ENCODE data around the gene SMIM14.
A peak's percentile ranks its signal among the peaks of the same experiment; 100 is the strongest.
"Not testable (repeated sequence)": the region's sequence is repeated elsewhere in the genome, so short reads cannot be mapped to it uniquely, and the experiment has no call there.

Gene SMIM14

GRCh38 chr4:39638354-39639239, at the start of gene SMIM14:
Gene SMIM14, minus strand, starts transcription at chr4:39638865. Its CDS starts 33,720 bp downstream, at chr4:39605145.
- DNase-seq, result peak; percentile 98

DNA sequence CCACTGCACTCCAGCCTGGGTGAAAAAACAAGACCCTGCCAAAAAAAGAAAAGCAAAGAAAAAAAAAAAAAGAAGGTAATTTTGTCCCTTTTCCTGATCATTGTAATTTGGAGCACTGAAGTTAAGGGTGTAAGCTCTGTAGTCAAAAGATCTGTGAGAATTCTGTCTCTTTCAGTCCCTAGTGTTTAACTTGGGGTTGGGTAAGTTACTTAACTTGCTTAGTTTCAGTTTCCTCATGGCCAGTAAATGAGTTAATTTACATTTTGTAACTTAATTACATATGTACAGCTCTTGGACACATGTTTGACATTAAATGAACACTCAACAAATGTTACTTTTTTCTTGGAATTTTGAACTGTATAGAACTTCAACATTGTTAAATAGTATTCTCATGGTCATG, 48.3 kb upstream of the SMIM14 start:
- no peak for DNase-seq

- no peak for DNase-seq
Measured at GRCh38 chr4:39685990-39686389, 47.3 kb upstream of the SMIM14 start.

- DNase-seq, result no peak
Measured at GRCh38 chr4:39682138-39682537, 43.5 kb upstream of the SMIM14 start.

- not testable (repeated sequence) for DNase-seq
Measured at GRCh38 chr4:39681003-39681402, 42.3 kb upstream of the SMIM14 start.

- not testable (repeated sequence) for DNase-seq
Measured at GRCh38 chr4:39675681-39676080, 37.0 kb upstream of the SMIM14 start.

DNA sequence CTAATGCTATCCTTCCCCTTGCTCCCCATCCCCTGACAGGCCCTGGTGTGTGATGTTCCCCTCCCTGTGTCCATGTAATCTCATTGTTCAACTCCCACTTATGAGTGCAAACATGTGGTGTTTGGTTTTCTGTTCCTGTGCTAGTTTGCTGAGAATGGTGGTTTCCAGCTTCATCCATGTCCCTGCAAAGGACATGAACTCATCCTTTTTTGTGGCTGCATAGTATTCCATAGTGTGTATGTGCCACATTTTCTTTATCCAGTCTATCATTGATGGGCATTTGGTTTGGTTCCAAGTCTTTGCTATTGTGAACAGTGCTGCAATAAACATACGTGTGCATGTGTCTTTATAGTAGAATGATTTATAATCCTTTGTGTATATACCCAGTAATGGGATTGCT, 31.6 kb upstream of the SMIM14 start:
- not testable (repeated sequence) for DNase-seq

- peak; percentile 23 for DNase-seq
Measured at GRCh38 chr4:39668887-39669286, 30.2 kb upstream of the SMIM14 start.

DNA sequence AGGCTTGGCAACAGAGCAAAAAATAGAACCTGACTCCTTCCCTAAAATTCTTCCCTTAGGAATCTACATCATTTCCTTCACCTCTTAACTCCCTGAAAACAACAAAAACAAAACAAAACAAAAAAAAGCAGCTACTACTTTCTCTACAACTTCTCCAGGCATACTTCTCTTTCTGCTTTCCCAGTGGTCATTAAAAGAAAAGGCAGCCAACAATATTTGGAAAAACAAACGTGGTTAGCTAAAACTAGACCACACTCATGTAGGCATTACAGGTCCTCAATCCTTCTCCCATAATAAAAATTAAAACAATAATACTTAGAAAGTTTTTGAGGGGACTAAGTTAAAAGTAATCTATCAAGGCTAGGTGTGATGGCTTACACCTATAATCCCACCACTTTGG, 29.0 kb upstream of the SMIM14 start:
- no peak for DNase-seq

- DNase-seq, result no peak
Measured at GRCh38 chr4:39664828-39665731, 26.4 kb upstream of the SMIM14 start.

- no peak for DNase-seq
Measured at GRCh38 chr4:39662683-39663082, 24.0 kb upstream of the SMIM14 start.

DNA sequence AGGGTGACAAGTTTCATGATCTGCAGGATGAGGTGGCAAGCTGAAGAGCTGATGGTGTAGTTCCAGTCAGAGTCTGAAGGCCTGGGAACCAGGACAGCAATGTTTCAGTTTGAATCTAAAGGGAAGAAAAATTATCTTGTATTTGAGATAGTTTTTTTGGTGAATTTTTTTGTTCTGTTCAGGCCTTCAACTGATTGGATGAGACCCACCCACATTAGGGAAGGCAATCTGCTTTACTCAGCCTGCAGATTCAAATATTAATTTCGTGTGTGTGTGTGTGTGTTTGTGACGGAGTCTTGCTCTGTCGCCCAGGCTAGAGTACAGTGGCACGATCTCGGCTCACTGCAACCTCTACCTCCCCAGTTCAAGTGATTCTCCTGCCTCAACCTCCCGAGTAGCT, 22.1 kb upstream of the SMIM14 start:
- no peak for DNase-seq

DNA sequence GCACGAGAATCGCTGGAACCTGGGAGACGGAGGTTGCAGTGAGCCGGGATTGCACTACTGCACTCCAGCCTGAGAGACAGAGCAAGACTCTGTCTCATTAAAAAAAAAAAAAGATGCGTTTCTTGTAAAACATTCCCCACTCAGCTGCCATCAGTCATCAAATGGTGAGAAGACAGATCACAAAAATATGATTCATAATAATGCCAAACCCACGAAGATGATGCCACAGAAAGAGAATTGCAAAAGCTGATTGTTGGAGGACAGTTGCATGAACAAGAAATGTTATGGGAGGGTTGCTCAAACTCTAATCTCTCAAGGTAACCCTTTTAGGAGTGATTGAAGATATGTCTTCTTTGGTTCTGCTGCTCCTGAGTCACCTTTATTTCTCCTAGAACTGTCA, 21.4 kb upstream of the SMIM14 start:
- DNase-seq, result no peak

- no peak for DNase-seq
Measured at GRCh38 chr4:39658756-39659155, 20.1 kb upstream of the SMIM14 start.

DNA sequence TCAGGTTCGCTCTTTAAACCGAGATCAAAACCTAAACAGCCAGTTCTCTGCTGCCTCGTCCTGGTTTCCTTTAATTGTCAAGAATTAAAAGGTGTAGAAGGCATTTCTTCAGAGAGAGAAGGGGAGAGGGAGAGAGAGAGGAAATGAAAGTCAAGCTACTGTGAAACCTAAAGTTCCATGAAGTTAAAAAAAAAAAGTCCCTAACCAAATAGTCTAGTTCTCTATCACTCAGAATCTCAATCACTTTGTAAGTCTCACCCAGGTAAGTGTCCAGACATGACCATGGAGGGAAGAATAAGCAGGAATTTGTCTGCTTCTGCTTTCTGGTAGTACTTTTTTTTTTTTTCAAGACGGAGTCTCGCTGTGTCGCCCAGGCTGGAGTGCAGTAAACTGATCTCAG, 18.8 kb upstream of the SMIM14 start:
- no peak for DNase-seq

DNA sequence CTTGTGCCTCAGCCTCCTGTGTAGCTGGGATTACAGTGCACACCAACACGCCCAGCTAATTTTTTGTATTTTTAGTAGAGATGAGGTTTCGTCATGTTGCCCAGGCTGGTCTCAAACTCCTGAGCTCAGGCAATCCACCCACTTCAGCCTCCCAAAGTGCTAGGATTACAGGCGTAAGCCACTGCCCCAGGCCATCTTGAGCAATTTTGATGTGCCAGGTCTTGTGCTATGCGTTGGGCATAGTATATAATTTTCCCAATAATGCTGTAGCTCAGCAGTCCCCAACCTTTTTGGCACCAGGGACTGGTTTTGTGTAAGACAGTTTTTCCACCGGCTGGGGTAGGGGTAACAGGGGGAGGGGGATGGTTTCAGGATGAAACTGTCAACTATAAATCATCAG, 18.0 kb upstream of the SMIM14 start:
- DNase-seq, result not testable (repeated sequence)

GRCh38 chr4:39655876-39656275, 17.2 kb upstream of the SMIM14 start:
- no peak for DNase-seq

- no peak for DNase-seq
Measured at GRCh38 chr4:39655211-39655610, 16.5 kb upstream of the SMIM14 start.

- not testable (repeated sequence) for DNase-seq
Measured at GRCh38 chr4:39651586-39651985, 12.9 kb upstream of the SMIM14 start.

DNA sequence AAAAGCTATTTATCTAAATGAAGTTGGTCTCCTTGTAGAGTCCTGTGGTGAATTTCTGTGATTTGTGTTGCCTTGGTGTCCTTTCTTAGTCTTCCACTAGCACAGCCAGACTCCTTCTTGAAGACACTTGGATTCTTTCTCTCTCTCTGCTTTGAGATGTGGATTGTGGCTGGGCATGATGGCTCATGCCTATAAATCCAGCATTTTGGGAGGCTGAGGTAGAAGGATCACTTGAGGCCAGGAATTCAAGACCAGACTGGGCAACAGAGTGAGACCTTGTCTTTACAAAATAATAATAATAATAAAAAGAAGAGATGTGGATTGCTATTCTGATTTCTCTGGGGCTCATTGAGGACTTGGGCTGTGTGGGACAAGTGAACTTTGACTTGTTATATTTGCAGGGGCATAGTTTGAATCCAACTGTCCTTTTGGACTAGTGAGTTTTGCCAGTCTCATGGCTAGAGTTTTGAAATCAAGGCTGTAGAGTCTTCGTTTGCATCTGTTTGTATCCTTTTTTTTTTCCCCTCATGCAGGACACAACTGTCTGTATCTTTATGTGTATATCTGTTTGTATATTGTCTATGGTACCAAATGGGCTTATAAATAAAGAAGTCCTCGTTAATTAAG, 11.1 kb upstream of the SMIM14 start:
- DNase-seq, result no peak

GRCh38 chr4:39648827-39649558, 10.3 kb upstream of the SMIM14 start:
- DNase-seq, result no peak

DNA sequence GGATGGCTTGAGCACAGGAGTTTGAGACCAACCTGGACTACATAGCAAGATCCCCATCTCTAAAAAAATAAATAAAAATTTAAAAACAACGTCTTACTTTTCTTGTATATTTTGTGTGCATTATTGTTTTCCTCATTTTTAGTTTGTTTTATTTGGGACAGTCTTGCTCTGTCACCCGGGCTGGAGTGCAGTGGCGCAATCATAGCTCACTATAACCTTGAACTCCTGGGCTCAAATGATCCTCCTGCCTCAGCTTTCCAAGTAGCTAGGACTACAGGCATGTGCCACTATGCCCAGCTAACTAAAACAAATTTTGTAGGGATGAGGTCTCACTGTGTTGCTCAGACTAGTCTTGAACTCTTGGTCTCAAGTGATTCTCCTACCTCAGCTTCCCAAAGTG, 9.5 kb upstream of the SMIM14 start:
- no peak for DNase-seq

Measured in eye (tissue), 1 donor.